Skeletal muscle cell (primary cell): ENCODE data around the gene C2CD4C.
"Not testable (repeated sequence)": the region's sequence is repeated elsewhere in the genome, so short reads cannot be mapped to it uniquely, and the experiment has no call there.

Experiments
- DNase-seq: peaks from one replicate; pipeline ENCODE4 v3.0.0-alpha.2; 2010; ENCODE audit warnings: low read depth
- H3K4me3 ChIP-seq: 2 replicates; pipeline ENCODE4 v1.5.1; 2011; ENCODE audit warnings: low read depth, mild to moderate bottlenecking, control low read depth, low read length, moderate library complexity

Gene C2CD4C

GRCh38 chr19:418761-419671 lies 10.1 kb upstream of the C2CD4C start:
- H3K4me3 ChIP-seq: no peak overlapping the region
- no peak for DNase-seq

GRCh38 chr19:416416-416815 lies 7.5 kb upstream of the C2CD4C start:
- no peak overlapping the region for H3K4me3 ChIP-seq
- no peak for DNase-seq

- no peak overlapping the region for H3K4me3 ChIP-seq
- DNase-seq: no peak
Observed at GRCh38 chr19:415292-415691, 6.3 kb upstream of the C2CD4C start.

- DNase-seq: no peak
Observed at GRCh38 chr19:413756-414420, 4.9 kb upstream of the C2CD4C start.

GRCh38 chr19:412356-413355 lies 3.7 kb upstream of the C2CD4C start:
- no peak for DNase-seq
- H3K4me3 ChIP-seq: no peak overlapping the region

More at GRCh38 chr19:413756-414420, 4.9 kb upstream of the C2CD4C start:
- no peak overlapping the region for H3K4me3 ChIP-seq

GRCh38 chr19:411723-412355 lies 2.9 kb upstream of the C2CD4C start:
- no peak for DNase-seq
- H3K4me3 ChIP-seq: no peak overlapping the region

- not testable (repeated sequence) for H3K4me3 ChIP-seq, DNase-seq
Observed at GRCh38 chr19:411121-411722, 2.3 kb upstream of the C2CD4C start.

- no peak for DNase-seq
- H3K4me3 ChIP-seq: no peak overlapping the region
Observed at GRCh38 chr19:410243-410781, 1.4 kb upstream of the C2CD4C start.

GRCh38 chr19:409516-410242 lies 732 bp upstream of the C2CD4C start:
- no peak for DNase-seq
- H3K4me3 ChIP-seq: peak overlapping the region; percentile 22

GRCh38 chr19:408441-408901 lies 476 bp downstream of the C2CD4C start:
- DNase-seq: no peak
- peak overlapping the region; percentile 31 for H3K4me3 ChIP-seq

- no peak for DNase-seq
- no peak overlapping the region for H3K4me3 ChIP-seq
Observed at GRCh38 chr19:407511-408440, 1.2 kb downstream of the C2CD4C start.

- no peak overlapping the region for H3K4me3 ChIP-seq
- DNase-seq: no peak
Observed at GRCh38 chr19:406971-407510, 1.9 kb downstream of the C2CD4C start.

GRCh38 chr19:406135-406781 lies 2.7 kb downstream of the C2CD4C start:
- H3K4me3 ChIP-seq: no peak overlapping the region
- no peak for DNase-seq

- DNase-seq: no peak
- H3K4me3 ChIP-seq: no peak overlapping the region
Observed at GRCh38 chr19:405121-405965, 3.6 kb downstream of the C2CD4C start.
